AG09319 (cell line): ENCODE data around the gene MRE11.

Experiments
- DNase-seq: peaks from one replicate; pipeline ENCODE4 v3.0.0-alpha.2; 2010; ENCODE audit warnings: low read depth; ENCODE audit errors: extremely low read depth
- CTCF ChIP-seq: IDR thresholded peaks from 2 replicates; pipeline ENCODE4 v1.5.1; 2011; ENCODE audit warnings: low read depth, mild to moderate bottlenecking, inconsistent platforms, low read length, moderate library complexity

MRE11 gene

GRCh38 chr11:94423507-94423906 is 70.1 kb downstream of the MRE11 start:
- TF ChIP-seq CTCF: no peak
- no peak for DNase-seq

GRCh38 chr11:94418123-94418765 is 75.4 kb downstream of the MRE11 start:
- no peak for TF ChIP-seq CTCF
- no peak for DNase-seq

GRCh38 chr11:94417386-94417987 is 76.2 kb downstream of the MRE11 start:
- peak; percentile 68 for TF ChIP-seq CTCF
- DNase-seq: peak; percentile 11

- no peak for DNase-seq
- no peak for TF ChIP-seq CTCF
Measured at GRCh38 chr11:94405062-94405833, 88.4 kb downstream of the MRE11 start.

- TF ChIP-seq CTCF: no peak
- no peak for DNase-seq
Measured at GRCh38 chr11:94402355-94402754, 91.3 kb downstream of the MRE11 start.

- no peak for DNase-seq
- TF ChIP-seq CTCF: no peak
Measured at GRCh38 chr11:94401773-94402265, 91.8 kb downstream of the MRE11 start.
